Measurements from ENCODE around the gene GLI1.
A peak's percentile ranks its signal among the peaks of the same experiment; 100 is the strongest.
"Not testable (repeated sequence)": the region's sequence is repeated elsewhere in the genome, so short reads cannot be mapped to it uniquely, and the experiment has no call there.

The GLI1 gene

DNA sequence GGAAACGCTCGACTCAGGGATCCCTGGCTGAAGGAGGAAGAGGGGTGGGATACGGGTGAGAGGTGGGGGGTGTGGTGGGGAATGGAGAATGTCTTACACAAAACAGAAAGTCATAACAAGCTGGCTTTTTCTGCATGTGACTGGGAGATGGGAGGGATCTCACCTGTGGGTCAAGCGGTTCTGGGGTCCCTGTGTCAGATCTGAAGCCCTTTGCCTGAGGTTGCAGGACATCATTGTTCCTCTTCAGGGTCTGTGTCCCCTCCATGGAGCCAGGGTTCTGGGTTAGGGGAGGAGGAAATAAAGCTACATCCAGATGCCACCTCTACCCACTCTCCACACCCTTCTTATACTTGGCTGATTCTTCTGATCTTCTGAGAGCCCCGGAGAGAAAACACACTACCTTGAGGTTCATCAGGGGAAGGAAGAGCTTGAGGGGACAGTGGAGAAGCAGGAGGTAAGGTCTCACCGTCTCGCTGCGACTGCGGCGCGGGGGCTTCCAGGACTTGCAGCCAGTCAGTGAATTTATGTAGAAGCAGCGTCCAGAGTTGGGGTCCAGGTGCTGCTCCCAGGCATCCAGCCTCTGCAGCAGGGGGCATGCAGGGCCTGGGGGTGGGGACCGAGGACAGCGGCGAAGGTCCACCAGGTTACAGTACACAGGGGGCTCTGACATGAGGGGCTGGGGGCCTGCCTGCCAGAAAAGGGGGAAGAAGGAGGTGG is 17.6 kb downstream of the GLI1 start:
- no peak for DNase-seq

DNA sequence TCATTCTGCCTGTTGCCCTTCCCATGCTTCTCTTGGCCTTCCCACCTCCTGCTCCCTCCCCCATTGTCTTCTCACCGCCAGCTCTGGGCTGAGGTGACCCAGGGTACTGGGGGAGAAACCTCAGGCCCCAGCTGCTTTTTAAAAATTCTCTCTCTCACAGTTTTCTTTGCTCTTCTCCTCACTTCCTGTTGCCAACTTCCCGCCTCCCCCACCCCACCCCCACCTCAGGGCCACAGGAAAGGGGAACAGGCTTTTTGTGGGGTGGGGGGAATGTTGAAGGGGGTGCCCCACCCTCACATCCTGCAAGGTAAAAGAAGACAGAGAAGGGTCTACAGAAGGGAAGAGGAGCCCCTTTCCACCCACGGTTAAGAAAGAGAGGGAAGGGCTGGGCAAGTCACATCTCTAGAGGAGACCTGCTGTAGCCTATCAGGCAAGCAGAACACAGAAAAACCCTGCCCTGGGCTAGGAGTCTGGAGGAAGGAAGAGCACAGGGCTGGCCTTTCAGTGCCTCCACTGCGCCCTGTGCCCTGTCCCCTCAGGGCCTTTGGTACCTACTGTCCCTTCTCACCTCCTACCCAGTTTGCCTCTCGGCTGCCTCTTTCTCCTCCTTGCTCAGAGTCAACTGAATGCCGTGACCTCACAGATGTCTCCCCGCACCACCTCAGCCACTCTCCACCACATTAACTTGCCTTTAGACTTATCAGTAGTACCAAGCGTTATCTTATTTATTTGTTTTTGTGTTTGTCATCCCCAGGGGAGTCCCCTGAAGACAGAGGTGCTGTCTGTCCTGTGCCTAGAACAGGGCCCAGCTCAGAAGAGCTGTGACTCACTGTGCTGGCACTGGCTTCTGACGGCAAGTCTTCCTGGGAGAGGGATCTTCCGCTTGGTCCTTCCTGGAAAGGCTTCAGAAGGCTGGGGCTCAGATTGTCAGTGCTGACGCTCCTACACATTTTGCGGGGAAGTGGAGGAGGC is 18.4 kb downstream of the GLI1 start:
- peak; percentile 84 to 91 (median 86) for DNase-seq

DNA sequence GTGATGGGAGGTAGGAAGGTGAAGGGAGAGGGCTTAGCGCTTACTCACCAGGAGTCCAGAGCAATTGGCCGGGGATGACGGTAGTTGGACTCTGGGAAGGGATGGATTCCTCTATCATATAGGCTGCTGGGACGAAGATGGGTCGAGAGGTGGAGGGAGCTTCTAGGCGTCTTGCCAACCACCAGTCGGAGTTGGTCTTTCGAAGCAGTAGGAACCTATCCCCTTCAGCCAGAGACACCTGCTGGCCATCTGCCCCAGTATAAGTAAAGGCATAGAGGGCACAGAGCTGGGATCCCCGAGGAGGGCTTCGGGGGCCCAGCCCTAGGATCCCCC is 19.4 kb downstream of the GLI1 start:
- DNase-seq: no peak

DNA sequence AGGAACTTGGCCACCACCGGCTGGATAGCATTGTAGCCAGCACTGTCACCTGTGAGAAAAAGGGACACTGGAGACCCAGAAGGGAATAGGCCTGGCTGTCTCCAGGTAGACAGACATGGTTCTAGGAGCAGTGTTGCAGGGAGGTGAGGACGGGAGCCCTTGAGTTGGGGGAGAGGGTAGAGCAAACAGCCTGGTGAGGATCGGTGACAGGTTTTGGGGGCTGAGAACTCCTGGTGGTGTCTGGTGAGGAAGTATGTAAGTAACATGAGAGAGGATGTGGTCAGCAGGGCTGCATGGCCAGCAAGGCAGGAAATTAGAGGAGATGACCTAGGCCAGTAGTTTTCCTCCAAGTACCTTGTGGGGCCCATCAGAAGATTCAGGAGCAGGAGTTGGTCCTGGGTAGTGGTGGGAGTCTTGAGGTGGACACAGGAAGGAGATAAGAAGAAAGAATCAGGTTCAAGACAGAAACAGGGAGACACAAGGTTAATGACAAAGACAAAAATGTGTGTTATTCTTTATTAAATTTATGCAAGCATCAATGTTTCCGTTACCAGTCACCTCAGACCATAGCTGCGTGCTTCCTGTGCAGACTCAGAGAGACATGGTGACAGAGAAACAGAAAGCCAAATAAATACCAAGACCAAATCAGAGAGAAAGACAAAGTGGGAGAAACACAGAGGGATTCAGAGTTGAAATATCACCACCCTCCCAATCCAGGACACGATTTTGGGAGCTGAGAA is 20.0 kb downstream of the GLI1 start, which contains the start of gene ARHGAP9:
ARHGAP9 (minus strand) TSS at position 491 of the 740 bp plus-strand sequence; CDS start at position 31, 460 bp downstream.
- DNase-seq: peak in 1 of 3 donors; percentile 48

DNA sequence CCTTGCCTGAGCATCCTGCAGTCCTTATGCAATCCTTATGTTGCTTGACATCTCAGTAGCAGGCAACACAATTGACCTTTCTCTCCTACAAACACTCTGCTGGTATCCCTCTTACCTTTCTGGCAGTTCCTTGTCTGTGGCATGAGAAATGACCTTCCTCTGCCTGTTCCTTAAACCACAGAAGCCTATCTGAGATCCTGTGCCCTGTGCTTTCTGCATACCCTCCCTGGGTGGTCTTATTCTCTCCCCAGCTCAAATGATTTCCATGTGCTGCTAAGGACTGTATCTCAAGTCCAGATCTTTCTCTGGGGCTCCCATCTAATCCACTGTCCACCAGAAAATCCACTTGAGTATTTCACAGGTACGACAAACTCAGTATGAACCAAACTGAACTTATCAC is 22.1 kb downstream of the GLI1 start:
- DNase-seq: no peak

DNA sequence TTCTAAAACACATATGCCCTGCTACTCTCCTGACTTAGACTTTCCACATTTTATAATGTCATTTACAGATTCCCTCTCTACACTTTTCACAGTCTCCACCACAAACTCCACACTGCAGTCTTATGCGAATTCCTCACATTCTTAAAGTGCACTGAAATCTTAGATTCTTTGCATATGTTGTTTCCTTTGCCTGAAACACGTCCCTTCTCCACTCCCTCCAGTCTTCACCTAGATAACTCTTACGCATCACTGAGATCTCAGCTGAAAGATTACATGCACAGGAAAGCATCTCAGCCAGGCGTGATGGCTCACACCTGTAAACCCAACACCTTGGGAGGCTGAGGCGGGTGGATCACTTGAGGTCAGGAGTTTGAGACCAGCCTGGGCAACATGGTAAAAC is 23.9 kb downstream of the GLI1 start:
- DNase-seq: no peak

DNA sequence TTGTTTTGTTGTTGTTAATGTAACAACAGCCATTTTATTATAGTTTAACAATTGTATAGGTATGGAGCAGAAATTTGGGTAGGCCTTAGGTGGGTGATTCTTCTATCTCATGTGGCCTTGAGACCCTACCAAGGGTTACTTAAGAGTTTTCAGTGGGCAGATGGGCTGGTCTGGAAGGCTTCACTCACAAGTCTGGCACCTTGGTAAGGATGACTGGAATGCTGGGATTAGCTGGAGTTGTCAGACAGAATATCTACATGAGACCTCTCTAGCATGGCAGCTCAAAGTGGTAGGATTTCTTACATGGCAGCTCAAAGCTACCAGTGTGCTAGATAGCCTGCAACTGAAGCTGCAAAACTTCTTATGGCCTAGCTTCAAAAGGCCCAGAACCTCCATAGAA is 26.1 kb downstream of the GLI1 start:
- DNase-seq: no peak

DNA sequence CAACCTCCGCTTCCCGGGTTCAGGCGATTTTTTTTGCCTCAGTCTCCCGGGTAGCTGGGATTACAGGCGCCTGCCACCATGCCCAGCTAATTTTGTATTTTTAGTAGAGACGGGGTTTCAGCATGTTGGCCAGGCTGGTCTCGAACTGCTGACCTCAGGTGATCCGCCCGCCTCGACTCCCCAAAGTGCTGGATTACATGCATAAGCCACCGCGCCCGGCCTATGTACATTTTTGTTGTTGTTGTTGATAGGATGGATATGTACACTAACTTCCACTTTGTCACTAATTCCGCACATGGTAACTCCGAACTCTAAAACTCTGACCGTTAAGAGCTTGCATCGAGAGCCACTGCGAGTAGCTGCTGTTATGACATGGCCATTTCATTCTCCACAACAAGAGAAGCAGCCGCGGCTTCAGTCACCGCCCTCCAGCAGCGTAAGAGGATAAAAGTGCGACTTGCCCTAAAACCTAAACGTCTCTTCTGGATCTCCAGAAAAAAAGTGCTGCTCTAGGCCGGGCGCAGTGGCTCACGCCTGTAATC is 27.5 kb downstream of the GLI1 start:
- DNase-seq: no peak

DNA sequence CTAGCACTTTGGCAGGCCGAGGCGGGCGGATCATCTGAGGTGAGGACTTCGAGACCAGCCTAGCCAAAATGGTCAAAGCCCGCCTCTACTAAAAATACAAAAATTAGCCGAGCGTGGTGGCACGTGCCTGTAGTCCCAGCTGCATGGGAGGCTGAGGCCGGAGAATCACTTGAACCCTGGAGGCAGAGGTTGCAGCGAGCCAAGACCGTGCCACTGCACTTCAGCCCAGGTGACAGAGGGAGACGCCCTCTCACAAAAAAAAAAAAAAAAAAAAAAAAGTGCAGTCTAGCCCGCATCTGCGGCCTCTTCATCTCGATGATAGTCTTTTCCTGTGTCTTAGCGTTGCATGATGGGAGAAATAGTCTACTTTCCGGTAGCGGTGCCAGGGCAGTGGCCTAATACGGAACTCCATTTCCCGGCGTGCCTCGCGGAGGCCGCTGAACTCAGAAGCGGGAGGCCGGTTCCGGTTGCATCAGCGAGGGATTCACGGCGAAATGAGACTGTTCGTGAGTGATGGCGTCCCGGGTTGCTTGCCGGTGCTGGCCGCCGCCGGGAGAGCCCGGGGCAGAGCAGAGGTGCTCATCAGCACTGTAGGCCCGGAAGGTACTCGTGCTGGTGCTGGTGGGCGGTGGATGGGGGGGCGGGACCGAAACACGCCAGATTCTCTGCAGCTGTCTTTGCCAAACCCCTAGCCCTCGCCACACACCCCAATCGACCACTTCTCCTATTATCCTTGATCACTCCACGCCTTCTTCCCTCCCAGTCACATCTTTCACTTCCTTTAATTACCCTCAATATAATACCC is 28.2 kb downstream of the GLI1 start, which contains the start of gene MARS1:
MARS1 (plus strand) TSS at position 472 of the 805 bp plus-strand sequence; CDS start at position 495, 23 bp downstream.
- DNase-seq: peak; percentile 96 to 98 (median 97)

DNA sequence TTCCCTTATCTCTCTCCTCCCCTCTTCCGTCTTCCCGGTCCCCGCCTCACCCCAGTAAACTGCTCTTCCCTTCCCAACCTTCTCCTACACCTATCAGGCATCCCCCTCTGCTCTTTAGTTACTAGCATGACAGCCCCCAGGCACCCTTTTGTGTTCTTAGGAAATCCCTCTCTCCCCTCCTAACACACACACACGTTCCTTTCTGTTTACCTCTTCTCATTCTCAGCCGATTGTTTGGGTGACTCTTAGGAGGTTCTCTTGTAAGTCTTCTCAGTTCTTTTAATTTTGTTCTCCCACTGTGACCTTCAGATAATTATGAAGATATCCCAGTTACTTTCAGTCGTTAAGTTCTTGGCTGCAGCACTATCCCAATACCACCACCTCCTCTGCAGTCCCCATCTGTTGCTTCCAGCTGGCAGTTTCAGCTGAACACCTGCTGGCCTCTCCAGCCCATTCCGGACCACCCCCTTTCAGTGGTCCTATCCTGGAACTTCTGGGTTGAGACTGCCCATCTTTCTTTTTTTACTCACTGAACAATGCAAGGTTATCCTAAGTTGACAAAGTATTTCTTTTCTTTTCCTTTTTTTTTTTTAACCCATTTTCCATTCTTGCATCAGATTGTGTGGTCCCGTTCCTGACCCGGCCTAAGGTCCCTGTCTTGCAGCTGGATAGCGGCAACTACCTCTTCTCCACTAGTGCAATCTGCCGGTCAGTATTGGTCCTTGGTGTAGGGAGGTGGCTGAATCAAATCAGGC is 29.0 kb downstream of the GLI1 start:
- no peak for DNase-seq

DNA sequence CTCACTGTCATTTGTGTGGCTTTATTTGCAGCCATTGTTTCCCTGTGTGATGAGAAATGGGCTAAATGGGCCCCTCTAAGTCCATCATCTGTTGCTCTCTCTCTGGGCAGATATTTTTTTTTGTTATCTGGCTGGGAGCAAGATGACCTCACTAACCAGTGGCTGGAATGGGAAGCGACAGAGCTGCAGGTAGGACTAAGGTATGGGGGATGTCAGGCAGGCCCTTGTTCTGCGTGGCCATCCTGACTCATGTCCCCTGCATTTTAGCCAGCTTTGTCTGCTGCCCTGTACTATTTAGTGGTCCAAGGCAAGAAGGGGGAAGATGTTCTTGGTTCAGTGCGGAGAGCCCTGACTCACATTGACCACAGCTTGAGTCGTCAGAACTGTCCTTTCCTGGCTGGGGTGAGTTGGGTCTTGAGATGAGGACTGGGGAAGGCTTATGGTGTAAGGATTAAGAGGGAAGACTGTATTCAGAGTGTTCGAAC is 29.6 kb downstream of the GLI1 start:
- DNase-seq: peak; percentile 20 to 42 (median 37)

DNA sequence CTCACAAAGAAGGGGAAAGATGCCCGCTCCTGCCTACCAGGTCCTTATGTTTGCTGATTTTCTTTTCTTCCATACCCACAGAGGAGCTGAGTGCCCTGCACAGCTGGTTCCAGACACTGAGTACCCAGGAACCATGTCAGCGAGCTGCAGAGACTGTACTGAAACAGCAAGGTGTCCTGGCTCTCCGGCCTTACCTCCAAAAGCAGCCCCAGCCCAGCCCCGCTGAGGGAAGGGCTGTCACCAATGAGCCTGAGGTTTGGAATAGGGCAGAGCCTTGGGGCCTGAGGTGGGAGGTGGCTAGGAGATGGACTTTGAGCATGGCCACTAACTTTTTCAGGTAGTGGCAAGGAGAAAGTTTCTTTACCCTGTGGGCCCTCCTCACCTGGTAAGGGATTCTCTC is 30.5 kb downstream of the GLI1 start:
- DNase-seq: no peak

DNA sequence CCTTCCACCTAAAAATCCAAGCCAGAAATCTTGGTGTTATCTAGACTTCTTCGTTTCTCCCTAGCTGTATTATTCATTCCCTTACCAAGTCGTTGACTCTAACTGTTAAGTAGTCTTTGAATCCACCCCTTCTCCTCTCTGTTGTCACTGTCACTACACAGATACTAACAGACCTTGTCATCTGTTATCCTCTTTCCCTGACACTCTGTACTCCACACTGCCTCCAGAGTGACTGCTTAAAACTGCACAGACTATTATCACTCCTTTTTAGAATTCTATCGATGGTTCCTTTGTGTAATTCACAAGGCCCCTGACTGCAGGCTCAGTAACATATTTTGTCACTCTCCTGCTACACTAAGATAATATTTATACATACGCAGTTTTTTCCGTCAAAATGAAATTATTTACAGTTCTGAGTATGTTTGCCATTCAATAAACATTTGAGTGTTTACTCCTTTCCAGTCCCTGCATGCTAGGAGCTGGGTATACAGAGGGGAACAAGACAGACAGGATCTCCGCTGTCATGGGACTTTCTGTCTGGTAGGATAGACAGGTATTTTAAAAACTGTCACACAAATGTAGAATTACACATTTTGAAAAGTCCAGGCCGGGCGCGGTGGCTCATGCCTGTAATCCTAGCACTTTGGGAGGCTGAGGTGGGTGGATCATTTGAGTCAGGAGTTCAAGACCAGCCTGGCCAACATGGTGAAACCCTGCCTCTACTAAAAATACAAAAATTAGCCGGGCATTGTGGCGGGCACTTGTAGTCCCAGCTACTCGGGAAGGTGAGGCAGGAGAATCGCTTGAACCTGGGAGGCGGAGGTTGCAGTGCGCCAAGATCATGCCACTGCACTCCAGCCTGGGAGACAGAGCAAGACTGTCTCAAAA is 32.1 kb downstream of the GLI1 start:
- DNase-seq: peak in 1 of 3 donors; percentile 10

DNA sequence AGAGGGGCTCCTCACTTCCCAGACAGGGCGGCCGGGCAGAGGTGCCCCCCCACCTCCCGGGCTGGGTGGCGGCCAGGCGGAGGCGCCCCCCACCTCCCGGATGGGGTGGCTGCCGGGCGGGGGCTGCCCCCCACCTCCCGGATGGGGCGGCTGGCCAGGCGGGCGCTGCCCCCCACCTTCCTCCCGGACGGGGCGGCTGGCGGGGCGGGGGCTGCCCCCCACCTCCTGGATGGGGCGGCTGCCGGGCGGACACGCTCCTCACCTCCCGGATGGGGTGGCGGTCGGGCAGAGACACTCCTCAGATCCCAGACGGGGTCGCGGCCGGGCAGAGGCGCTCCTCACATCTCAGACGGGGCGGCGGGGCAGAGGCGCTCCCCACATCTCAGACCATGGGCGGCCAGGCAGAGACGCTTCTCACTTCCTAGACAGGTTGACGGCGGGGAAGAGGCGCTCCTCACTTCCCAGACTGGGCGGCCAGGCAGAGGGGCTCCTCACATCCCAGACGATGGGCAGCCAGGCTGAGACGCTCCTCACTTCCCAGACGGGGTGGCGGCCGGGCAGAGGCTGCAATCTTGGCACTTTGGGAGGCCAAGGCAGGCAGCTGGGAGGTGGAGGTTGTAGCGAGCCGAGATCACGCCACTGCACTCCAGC is 35.6 kb downstream of the GLI1 start:
- not testable (repeated sequence) for DNase-seq

DNA sequence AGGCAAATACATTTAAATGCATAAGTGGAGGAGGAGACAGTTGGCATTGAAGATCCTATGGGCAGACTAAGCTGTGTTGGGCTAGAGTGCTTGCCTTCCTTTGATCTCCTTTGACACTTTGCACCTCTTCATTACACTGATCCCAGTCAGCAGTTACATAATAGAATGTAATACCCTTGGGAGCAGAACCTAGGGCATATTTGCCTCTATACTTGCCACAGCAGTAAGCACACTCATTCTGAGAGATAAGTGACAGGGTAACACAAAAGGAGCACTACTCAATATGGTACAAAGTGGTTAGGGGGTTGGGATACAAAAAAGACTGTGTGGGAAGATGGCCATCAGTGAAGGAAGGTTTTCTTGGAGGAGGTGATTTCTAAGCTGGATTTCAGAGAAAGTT is 37.2 kb downstream of the GLI1 start:
- no peak for DNase-seq

DNA sequence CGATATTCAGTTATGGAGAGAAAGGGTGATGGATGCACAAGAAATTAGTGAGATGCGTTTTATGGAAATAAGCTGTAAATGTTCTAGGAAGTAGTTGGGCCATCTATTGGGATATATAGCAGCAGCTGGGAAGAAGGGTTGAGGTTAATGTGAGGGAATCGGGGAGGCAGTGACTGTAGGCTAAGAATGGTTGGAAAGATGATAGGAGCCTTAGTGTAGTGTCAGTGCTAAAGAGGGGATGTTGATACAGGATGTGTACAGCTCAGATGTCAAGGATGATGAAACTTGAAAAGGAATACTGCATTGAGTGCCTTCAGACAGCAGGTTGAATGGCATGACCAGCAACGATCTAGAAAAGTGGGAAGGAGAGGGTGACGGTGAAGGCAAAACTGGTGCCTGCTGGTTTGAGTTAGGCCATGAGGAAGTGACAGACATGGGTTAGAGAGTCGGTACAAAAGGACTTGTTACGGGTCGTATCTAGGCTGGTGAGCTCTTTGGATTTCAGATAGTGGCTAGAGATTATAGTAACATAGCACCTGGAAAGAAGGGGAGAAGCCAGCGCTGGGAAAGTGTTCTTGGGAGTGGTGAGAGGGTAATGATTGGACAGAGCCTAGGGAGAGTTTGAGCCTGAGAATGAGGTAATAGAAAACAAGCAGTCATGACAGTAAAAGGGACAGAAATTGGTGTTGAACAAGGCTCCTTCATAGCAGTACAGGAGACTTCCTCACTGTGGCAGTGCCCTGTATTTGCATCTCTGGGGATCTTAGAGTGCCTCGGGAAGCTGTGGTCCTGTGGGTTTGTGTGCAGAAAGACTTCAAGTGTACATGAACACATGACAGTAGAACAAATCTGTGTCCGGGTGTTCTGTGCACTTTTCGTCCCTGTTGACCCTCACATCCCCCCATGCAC is 37.9 kb downstream of the GLI1 start:
- DNase-seq: no peak

DNA sequence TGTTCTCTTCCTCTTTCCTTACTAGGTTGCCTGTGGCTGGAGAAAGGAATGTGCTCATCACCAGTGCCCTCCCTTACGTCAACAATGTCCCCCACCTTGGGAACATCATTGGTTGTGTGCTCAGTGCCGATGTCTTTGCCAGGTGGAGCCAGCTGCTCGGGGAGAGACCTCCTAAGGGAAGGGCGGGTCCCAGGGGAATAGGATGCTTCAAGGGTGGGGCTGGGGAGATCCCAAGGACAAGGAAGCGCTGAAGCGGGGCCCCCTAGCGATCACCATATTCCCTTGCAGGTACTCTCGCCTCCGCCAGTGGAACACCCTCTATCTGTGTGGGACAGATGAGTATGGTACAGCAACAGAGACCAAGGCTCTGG is 38.5 kb downstream of the GLI1 start:
- no peak for DNase-seq

DNA sequence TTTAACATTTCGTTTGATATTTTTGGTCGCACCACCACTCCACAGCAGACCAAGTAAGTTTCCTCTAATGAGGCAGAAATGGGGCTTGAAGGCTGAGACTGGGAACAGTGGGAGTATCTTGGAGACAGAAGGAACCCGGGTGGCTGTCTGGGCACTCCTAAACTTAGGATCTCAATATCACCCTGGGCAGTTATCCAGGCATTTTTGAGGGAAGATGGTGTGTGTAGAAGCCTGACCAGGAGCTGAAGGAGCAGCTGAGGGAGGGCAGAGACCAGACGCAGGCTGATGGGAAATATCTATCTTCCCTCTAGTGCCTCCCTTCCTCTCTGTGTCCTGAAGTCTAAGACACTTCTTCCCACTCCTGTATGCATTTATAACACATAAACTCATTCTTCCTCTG is 39.0 kb downstream of the GLI1 start:
- no peak for DNase-seq
